Activated CD4-positive, alpha-beta T cell treated with anti-CD3 and anti-CD28 coated beads, Interleukin-2, amount 50 U/mL, for 24 hours (primary cell): ENCODE data around the gene MRAP2.
"Not testable (repeated sequence)": the region's sequence is repeated elsewhere in the genome, so short reads cannot be mapped to it uniquely, and the experiment has no call there.

Experiments used
- DNase-seq, 2 donors: peaks; one replicate each; pipeline ENCODE4 v3.0.0-alpha.2; 2020; ENCODE audit warnings: low read depth in 1 of 2, low spot score in 1 of 2

MRAP2 gene

DNA sequence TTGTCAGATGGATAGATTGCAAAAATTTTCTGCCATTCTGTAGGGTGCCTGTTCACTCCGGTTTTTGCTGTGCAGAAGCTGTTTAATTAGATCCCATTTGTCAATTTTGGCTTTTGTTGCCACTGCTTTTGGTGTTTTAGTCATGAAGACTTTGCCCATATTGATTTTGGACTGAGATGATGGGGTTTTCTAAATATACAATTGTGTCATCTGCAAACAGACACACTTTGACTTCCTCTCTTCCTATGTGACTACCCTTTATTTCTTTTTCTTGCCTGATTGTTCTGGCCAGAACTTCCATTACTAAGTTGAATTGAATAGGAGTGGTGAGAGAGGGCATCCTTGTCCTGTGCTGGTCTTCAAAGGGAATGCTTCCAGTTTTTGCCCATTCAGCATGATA, 96.0 kb downstream of the MRAP2 start:
- DNase-seq, result not testable (repeated sequence)

DNA sequence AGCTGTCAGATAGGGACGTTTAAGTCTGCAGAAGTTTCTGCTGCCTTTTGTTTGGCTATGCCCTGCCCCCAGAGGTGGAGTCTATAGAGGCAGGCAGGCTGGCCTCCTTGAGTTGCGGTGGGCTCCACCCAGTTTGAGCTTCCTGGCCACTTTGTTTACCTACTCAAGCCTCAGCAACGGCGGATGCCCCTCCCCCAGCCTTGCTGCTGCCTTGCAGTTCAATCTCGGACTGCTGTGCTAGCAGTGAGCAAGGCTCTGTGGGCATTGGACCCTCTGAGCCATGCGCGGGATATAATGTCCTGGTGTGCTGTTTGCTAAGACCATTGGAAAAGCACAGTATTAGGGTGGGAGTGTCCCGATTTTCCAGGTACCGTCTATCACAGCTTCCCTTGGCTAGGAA, 99.8 kb downstream of the MRAP2 start:
- not testable (repeated sequence) for DNase-seq

DNA sequence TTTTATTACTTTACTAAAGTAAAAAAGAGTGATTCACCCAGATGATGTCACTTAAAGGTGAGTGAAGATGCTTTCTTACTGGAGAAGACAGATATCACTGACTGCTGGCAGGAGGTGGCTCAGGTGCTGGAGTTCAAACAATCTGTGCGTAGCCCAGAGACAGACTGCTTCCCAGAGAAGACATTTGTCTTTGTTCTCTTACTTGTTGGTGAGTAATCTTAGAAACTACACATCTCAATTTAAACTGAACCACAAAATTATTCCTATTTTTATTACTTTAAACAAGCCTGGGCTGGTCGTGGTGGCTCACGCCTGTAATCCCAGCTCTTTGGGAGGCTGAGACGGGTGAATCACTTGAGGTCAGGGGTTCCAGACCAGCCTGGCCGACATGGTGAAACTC, 101.7 kb downstream of the MRAP2 start:
- no peak for DNase-seq

DNA sequence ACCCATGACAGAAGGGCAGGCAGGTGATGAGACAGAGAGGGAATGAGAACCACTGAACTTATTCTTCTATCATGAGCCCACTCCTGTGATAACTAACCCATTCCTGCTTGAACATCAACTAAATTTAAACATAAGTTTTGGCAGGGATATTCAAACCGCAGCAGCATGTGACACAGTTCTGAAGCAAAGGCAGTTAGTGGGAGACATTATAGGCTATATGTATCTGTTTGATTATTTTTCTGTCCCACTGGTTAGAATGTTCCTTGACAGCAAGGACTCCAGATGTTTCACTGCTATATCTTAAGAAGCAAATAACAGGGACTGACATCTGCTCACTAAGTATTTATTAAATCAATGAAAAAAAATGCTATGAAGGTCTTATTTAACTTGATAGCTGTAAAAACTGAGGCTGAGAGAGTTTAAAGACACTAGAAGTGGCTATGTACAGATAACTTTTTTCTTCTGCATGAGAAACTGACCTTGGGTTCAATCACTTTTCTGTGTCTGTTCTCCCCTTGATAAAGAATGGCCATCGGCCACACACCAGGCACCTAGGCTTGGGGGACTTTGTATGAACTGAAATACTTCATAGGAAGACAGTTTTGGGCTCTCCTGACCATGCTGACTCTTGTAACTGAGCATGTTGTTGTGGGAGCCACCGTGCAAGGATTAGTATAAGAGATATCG, 102.9 kb downstream of the MRAP2 start:
- no peak for DNase-seq

DNA sequence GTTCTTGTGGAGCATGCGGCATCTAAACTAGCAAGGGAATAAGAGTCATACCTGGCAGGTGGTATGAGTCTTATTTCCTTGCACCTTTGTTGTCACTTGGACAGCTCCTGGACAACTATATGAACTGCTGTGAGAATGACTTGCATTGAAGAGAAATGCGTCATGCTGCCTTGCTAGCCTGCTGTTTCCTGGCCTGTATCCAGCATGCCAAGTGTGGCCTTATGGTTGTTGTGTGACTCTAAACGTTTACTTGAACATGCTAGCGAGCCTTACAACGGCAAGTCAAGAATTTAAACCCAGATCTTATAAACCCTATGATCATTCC, 103.4 kb downstream of the MRAP2 start:
- DNase-seq, result no peak

DNA sequence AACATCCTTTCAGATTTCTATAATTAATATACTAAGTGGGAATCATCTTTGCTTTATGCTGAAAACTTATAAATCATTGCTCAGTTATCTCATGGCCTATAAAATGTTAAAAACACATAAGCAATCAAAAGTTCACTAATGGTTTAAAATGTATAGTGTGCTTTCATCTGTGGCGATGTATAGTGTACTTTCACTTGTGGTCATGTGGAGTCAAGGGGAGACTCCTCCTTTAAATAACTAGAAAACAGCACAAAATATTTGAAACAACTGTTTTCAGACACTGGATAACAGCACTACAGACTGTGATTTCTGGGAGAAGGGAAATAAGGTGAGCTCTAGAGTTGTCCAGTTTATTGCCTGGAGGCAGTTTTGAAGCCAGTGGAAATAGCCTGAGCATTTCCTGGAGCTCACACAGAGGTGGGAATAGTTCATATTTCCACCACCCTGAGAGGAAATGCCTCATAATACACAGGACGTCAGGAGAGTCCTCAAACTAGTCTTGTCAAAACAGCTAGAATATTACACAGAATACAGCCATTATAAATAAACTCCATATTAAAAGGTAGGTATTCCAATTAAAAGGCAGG, 104.5 kb downstream of the MRAP2 start:
- no peak for DNase-seq

DNA sequence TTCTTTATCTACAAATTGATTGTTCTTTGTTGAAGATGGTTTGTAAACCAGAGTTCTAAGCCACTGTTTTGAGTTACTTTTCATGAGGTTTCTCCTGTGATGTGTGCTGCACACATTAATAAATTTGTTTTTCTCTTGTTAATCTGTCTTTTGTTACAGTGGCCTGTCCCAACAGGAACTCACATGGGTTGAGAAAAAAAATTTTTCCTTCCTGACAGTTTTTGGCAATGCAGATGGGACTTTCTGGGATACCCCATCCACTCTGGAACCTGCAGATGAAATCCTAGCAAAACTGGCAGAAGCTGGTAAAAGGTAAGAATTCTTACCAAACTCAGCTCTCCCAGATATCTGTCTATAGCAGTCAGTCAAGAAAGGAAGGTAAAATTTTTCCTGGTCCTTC, 105.7 kb downstream of the MRAP2 start:
- DNase-seq, result no peak
